ENCODE measurements around the gene CACNB2.

- TF ChIP-seq CTCF (IDR thresholded peaks at IDR 0.05) = no peak
- TF ChIP-seq POLR2A (IDR thresholded peaks at IDR 0.05) = no peak
Measured at GRCh38 chr10:18164093-18164492, 23.9 kb downstream of the CACNB2 start.

Data from tibial nerve (tissue), 3 donors.